Measurements from ENCODE around the gene DEUP1. TPM values are rescaled to one million over a fixed set of nuclear protein-coding genes. Genes with fewer than 3 reads are reported as not detected.

The DEUP1 gene
- total RNA-seq, 1 donor from 2014 or later = not detected

GRCh38 chr11:93464927-93465540 is 134.5 kb downstream of the DEUP1 start:
- H3K27me3 ChIP-seq (ENCODE audit: control insufficient read depth in 3 of 3, insufficient read depth in 3 of 3, low read length in 3 of 3) = no peaks in the 10 kb centered on the region
- no peak overlapping the region for H3K4me3 ChIP-seq (ENCODE audit: low read length in 3 of 3)
- H3K9me3 ChIP-seq (ENCODE audit: control insufficient read depth in 3 of 3, low read length in 3 of 3) = no peaks in the 10 kb centered on the region
- H3K27ac ChIP-seq (ENCODE audit: low read depth, low read length) = no peak overlapping the region
- H3K9ac ChIP-seq (ENCODE audit: low read depth in 1 of 3, low read length in 3 of 3) = no peak overlapping the region
- H3K36me3 ChIP-seq (ENCODE audit: control insufficient read depth in 3 of 3, insufficient read depth in 3 of 3, low read length in 3 of 3) = no peaks in the 10 kb centered on the region
- H3K4me1 ChIP-seq (ENCODE audit: control insufficient read depth in 3 of 3, insufficient read depth in 3 of 3, low read length in 3 of 3) = no peaks in the 10 kb centered on the region

DNA sequence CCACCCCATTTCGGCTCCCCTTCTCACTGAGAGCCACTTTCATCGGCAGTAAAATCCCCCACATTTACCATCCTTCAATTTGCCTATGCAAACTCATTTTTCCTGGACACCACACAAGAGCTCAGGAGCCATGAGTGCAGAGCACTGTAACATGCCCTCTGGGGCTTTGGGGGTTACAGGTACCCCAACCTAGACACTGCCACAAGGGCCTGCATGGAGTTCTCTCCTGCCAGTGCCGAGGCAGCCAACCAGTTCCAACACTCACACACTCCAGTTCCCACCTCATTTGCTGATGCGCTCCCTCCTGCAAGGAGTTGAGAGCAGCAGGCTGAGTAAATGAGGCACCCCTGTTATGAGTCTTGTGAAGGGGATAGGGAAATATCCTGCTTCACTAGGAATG is 136.5 kb downstream of the DEUP1 start:
- H3K4me3 ChIP-seq (ENCODE audit: low read length in 3 of 3) = no peak overlapping the region
- no peak overlapping the region for H3K27ac ChIP-seq (ENCODE audit: low read depth, low read length)
- no peak overlapping the region for H3K9ac ChIP-seq (ENCODE audit: low read depth in 1 of 3, low read length in 3 of 3)
- no peaks in the 10 kb centered on the region for H3K4me1 ChIP-seq (ENCODE audit: control insufficient read depth in 3 of 3, insufficient read depth in 3 of 3, low read length in 3 of 3)
- H3K9me3 ChIP-seq (ENCODE audit: control insufficient read depth in 3 of 3, low read length in 3 of 3) = no peaks in the 10 kb centered on the region
- no peaks in the 10 kb centered on the region for H3K36me3 ChIP-seq (ENCODE audit: control insufficient read depth in 3 of 3, insufficient read depth in 3 of 3, low read length in 3 of 3)
- no peaks in the 10 kb centered on the region for H3K27me3 ChIP-seq (ENCODE audit: control insufficient read depth in 3 of 3, insufficient read depth in 3 of 3, low read length in 3 of 3)

GRCh38 chr11:93468290-93468689 is 137.7 kb downstream of the DEUP1 start:
- Histone ChIP-seq H3K4me3 (ENCODE audit: low read length in 3 of 3) (no peak overlapping the region), H3K4me1 (ENCODE audit: control insufficient read depth in 3 of 3, insufficient read depth in 3 of 3, low read length in 3 of 3) (no peaks in the 10 kb centered on the region), H3K9me3 (ENCODE audit: control insufficient read depth in 3 of 3, low read length in 3 of 3) (no peaks in the 10 kb centered on the region), H3K27me3 (ENCODE audit: control insufficient read depth in 3 of 3, insufficient read depth in 3 of 3, low read length in 3 of 3) (no peaks in the 10 kb centered on the region), H3K9ac (ENCODE audit: low read depth in 1 of 3, low read length in 3 of 3) (no peak overlapping the region), H3K27ac (ENCODE audit: low read depth, low read length) (no peak overlapping the region), H3K36me3 (ENCODE audit: control insufficient read depth in 3 of 3, insufficient read depth in 3 of 3, low read length in 3 of 3) (no peaks in the 10 kb centered on the region)

DNA sequence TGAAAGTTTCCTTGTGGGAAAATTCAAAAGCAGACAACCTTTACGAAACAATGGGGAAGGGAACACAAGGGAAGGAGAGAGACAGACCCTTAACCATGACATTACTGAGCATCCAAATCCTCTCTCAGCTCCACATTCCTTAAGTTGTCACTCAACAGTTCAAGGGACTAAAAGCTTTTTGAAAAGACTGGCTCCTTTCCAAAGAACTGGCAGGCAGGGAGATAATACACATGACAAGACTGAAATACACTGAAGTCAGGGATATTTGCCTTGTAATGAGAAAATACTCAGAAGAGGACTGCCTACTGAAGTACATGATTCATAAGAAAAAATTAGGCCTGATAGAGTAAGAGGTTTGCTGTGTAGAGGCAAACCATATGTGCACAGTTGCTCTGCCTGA is 143.6 kb downstream of the DEUP1 start:
- no peak overlapping the region for H3K9ac ChIP-seq (ENCODE audit: low read depth in 1 of 3, low read length in 3 of 3)
- H3K4me3 ChIP-seq (ENCODE audit: low read length in 3 of 3) = no peak overlapping the region
- peaks cover 0 to 4% (median 0%) of the 10 kb centered on the region in 3 donors for H3K36me3 ChIP-seq (ENCODE audit: control insufficient read depth in 3 of 3, insufficient read depth in 3 of 3, low read length in 3 of 3)
- no peaks in the 10 kb centered on the region for H3K27me3 ChIP-seq (ENCODE audit: control insufficient read depth in 3 of 3, insufficient read depth in 3 of 3, low read length in 3 of 3)
- H3K4me1 ChIP-seq (ENCODE audit: control insufficient read depth in 3 of 3, insufficient read depth in 3 of 3, low read length in 3 of 3) = no peaks in the 10 kb centered on the region
- H3K9me3 ChIP-seq (ENCODE audit: control insufficient read depth in 3 of 3, low read length in 3 of 3) = no peaks in the 10 kb centered on the region
- no peak overlapping the region for H3K27ac ChIP-seq (ENCODE audit: low read depth, low read length)

- no peak overlapping the region for H3K27ac ChIP-seq (ENCODE audit: low read depth, low read length)
- no peaks in the 10 kb centered on the region for H3K9me3 ChIP-seq (ENCODE audit: control insufficient read depth in 3 of 3, low read length in 3 of 3)
- peaks cover 0 to 8% (median 0%) of the 10 kb centered on the region in 3 donors for H3K36me3 ChIP-seq (ENCODE audit: control insufficient read depth in 3 of 3, insufficient read depth in 3 of 3, low read length in 3 of 3)
- no peak overlapping the region for H3K9ac ChIP-seq (ENCODE audit: low read depth in 1 of 3, low read length in 3 of 3)
- H3K4me1 ChIP-seq (ENCODE audit: control insufficient read depth in 3 of 3, insufficient read depth in 3 of 3, low read length in 3 of 3) = no peaks in the 10 kb centered on the region
- H3K27me3 ChIP-seq (ENCODE audit: control insufficient read depth in 3 of 3, insufficient read depth in 3 of 3, low read length in 3 of 3) = no peaks in the 10 kb centered on the region
- no peak overlapping the region for H3K4me3 ChIP-seq (ENCODE audit: low read length in 3 of 3)
Measured at GRCh38 chr11:93476796-93477195, 146.3 kb downstream of the DEUP1 start.

- Histone ChIP-seq H3K36me3 (ENCODE audit: control insufficient read depth in 3 of 3, insufficient read depth in 3 of 3, low read length in 3 of 3) (peaks cover 0 to 8% (median 0%) of the 10 kb centered on the region in 3 donors), H3K9me3 (ENCODE audit: control insufficient read depth in 3 of 3, low read length in 3 of 3) (no peaks in the 10 kb centered on the region), H3K4me1 (ENCODE audit: control insufficient read depth in 3 of 3, insufficient read depth in 3 of 3, low read length in 3 of 3) (no peaks in the 10 kb centered on the region), H3K9ac (ENCODE audit: low read depth in 1 of 3, low read length in 3 of 3) (no peak overlapping the region), H3K27ac (ENCODE audit: low read depth, low read length) (no peak overlapping the region), H3K4me3 (ENCODE audit: low read length in 3 of 3) (no peak overlapping the region), H3K27me3 (ENCODE audit: control insufficient read depth in 3 of 3, insufficient read depth in 3 of 3, low read length in 3 of 3) (no peaks in the 10 kb centered on the region)
Measured at GRCh38 chr11:93477684-93478234, 147.2 kb downstream of the DEUP1 start.

- Histone ChIP-seq H3K4me1 (ENCODE audit: control insufficient read depth in 3 of 3, insufficient read depth in 3 of 3, low read length in 3 of 3) (no peaks in the 10 kb centered on the region), H3K4me3 (ENCODE audit: low read length in 3 of 3) (no peak overlapping the region), H3K9ac (ENCODE audit: low read depth in 1 of 3, low read length in 3 of 3) (no peak overlapping the region), H3K36me3 (ENCODE audit: control insufficient read depth in 3 of 3, insufficient read depth in 3 of 3, low read length in 3 of 3) (peaks cover 0 to 8% (median 0%) of the 10 kb centered on the region in 3 donors), H3K27ac (ENCODE audit: low read depth, low read length) (no peak overlapping the region), H3K9me3 (ENCODE audit: control insufficient read depth in 3 of 3, low read length in 3 of 3) (no peaks in the 10 kb centered on the region), H3K27me3 (ENCODE audit: control insufficient read depth in 3 of 3, insufficient read depth in 3 of 3, low read length in 3 of 3) (no peaks in the 10 kb centered on the region)
Measured at GRCh38 chr11:93478841-93479240, 148.3 kb downstream of the DEUP1 start.

- Histone ChIP-seq H3K4me1 (ENCODE audit: control insufficient read depth in 3 of 3, insufficient read depth in 3 of 3, low read length in 3 of 3) (peaks cover 1 to 3% (median 3%) of the 10 kb centered on the region in 3 donors), H3K9ac (ENCODE audit: low read depth in 1 of 3, low read length in 3 of 3) (no peak overlapping the region), H3K36me3 (ENCODE audit: control insufficient read depth in 3 of 3, insufficient read depth in 3 of 3, low read length in 3 of 3) (peaks cover 0 to 8% (median 0%) of the 10 kb centered on the region in 3 donors), H3K27ac (ENCODE audit: low read depth, low read length) (no peak overlapping the region), H3K4me3 (ENCODE audit: low read length in 3 of 3) (no peak overlapping the region), H3K27me3 (ENCODE audit: control insufficient read depth in 3 of 3, insufficient read depth in 3 of 3, low read length in 3 of 3) (no peaks in the 10 kb centered on the region), H3K9me3 (ENCODE audit: control insufficient read depth in 3 of 3, low read length in 3 of 3) (no peaks in the 10 kb centered on the region)
Measured at GRCh38 chr11:93480256-93480655, 149.7 kb downstream of the DEUP1 start.

DNA sequence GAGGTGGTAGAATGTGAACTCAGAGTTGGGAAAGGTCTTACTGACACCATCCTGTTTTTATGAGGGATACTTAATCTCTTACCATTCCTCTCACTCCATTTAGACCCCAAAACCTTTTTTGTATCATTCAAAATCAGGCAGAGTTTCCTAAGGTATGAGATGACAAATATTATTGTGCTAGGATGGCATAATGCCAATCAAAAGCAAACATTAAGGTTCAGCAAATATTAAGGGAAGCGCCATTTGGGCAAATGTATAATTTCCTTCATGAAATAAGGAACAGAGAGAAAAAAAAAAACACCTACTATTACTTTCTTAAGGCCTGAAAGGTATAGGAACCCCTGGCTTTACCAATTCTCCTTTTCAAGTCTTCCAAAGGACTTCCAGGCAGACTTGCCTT is 150.2 kb downstream of the DEUP1 start:
- no peaks in the 10 kb centered on the region for H3K27me3 ChIP-seq (ENCODE audit: control insufficient read depth in 3 of 3, insufficient read depth in 3 of 3, low read length in 3 of 3)
- H3K36me3 ChIP-seq (ENCODE audit: control insufficient read depth in 3 of 3, insufficient read depth in 3 of 3, low read length in 3 of 3) = peaks cover 0 to 8% (median 0%) of the 10 kb centered on the region in 3 donors
- no peak overlapping the region for H3K9ac ChIP-seq (ENCODE audit: low read depth in 1 of 3, low read length in 3 of 3)
- H3K4me3 ChIP-seq (ENCODE audit: low read length in 3 of 3) = no peak overlapping the region
- H3K9me3 ChIP-seq (ENCODE audit: control insufficient read depth in 3 of 3, low read length in 3 of 3) = no peaks in the 10 kb centered on the region
- H3K27ac ChIP-seq (ENCODE audit: low read depth, low read length) = no peak overlapping the region
- H3K4me1 ChIP-seq (ENCODE audit: control insufficient read depth in 3 of 3, insufficient read depth in 3 of 3, low read length in 3 of 3) = peaks cover 3 to 5% (median 4%) of the 10 kb centered on the region in 3 donors

DNA sequence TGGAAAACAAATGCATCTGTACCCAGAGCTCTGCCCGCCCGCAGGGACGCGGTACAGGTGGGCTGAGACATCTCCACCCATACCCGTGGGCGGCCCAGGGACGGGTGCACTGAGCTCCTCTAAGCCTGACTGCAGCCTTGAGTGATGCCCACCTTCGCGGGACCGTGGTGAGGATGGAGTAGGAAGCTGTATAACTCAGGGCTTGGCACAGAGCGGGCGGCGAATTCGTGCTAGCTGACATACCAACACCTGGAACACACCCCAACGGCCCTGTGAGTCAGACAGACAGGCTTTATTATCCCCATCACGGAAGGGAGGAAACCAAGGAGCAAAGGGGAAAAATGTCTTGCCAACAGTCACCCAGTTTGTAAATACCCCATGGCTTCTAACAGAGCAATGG is 150.7 kb downstream of the DEUP1 start:
- Histone ChIP-seq H3K9ac (ENCODE audit: low read depth in 1 of 3, low read length in 3 of 3) (no peak overlapping the region), H3K4me3 (ENCODE audit: low read length in 3 of 3) (no peak overlapping the region), H3K4me1 (ENCODE audit: control insufficient read depth in 3 of 3, insufficient read depth in 3 of 3, low read length in 3 of 3) (peaks cover 3 to 5% (median 4%) of the 10 kb centered on the region in 3 donors), H3K27ac (ENCODE audit: low read depth, low read length) (no peak overlapping the region), H3K9me3 (ENCODE audit: control insufficient read depth in 3 of 3, low read length in 3 of 3) (no peaks in the 10 kb centered on the region), H3K36me3 (ENCODE audit: control insufficient read depth in 3 of 3, insufficient read depth in 3 of 3, low read length in 3 of 3) (peaks cover 0 to 8% (median 0%) of the 10 kb centered on the region in 3 donors), H3K27me3 (ENCODE audit: control insufficient read depth in 3 of 3, insufficient read depth in 3 of 3, low read length in 3 of 3) (no peaks in the 10 kb centered on the region)

Data from skeletal muscle tissue (tissue), 4 donors.